GM23338 (cell line): ENCODE measurements around the gene NPDC1. TPM values are rescaled to one million over a fixed set of nuclear protein-coding genes. Genes with fewer than 3 reads are reported as not detected.

Source experiments
- ATAC-seq: fragments of 200-7000 bp; cut with Tn5 transposase; 3 replicates; pipeline ENCODE4 v1.9.1; 2020
- DNase-seq: peaks from one replicate; pipeline ENCODE4 v3.0.0-alpha.2; 2015; ENCODE audit warnings: low spot score
- H2AFZ ChIP-seq: fragments of 200-600 bp; sonication (generic); 2 replicates; pipeline ENCODE4 v1.8.0; 2016; ENCODE audit warnings: antibody characterized with exemption, mild to moderate bottlenecking, moderate library complexity
- H3F3A ChIP-seq: fragments of 200-600 bp; sonication (generic); replicated peaks from 2 replicates; pipeline ENCODE4 v1.8.0; 2017; ENCODE audit warnings: antibody characterized with exemption, mixed run types, low read depth
- H3K27ac ChIP-seq: fragments of 200-600 bp; sonication (generic); 2 replicates; pipeline ENCODE4 v1.6.1; 2016; ENCODE audit warnings: low read depth
- H3K27me3 ChIP-seq: fragments of 200-600 bp; sonication (generic); 2 replicates; pipeline ENCODE4 v1.8.0; 2016; ENCODE audit warnings: mild to moderate bottlenecking, mixed run types, moderate library complexity; ENCODE audit not compliant: insufficient read depth
- H3K36me3 ChIP-seq: fragments of 200-600 bp; sonication (generic); 2 replicates; pipeline ENCODE4 v1.8.0; 2016; ENCODE audit warnings: mild to moderate bottlenecking; ENCODE audit not compliant: insufficient read depth
- H3K4me1 ChIP-seq: fragments of 200-600 bp; sonication (generic); 2 replicates; pipeline ENCODE4 v1.8.0; 2016; ENCODE audit warnings: mild to moderate bottlenecking, moderate library complexity; ENCODE audit not compliant: insufficient read depth
- H3K4me2 ChIP-seq: fragments of 200-600 bp; sonication (generic); 2 replicates; pipeline ENCODE4 v1.7.1; 2017; ENCODE audit warnings: mixed run types
- H3K4me3 ChIP-seq: fragments of 200-600 bp; sonication (generic); 2 replicates; pipeline ENCODE4 v1.6.1; 2016; ENCODE audit warnings: mixed run types
- H3K79me2 ChIP-seq: fragments of 200-600 bp; sonication (generic); replicated peaks from 2 replicates; pipeline ENCODE4 v1.8.0; 2017; ENCODE audit warnings: mild to moderate bottlenecking; ENCODE audit not compliant: insufficient read depth
- H3K9me2 ChIP-seq: fragments of 200-600 bp; sonication (generic); 2 replicates; pipeline ENCODE4 v1.8.0; 2017; ENCODE audit not compliant: insufficient read depth
- H4K20me1 ChIP-seq: fragments of 200-600 bp; sonication (generic); replicated peaks from 2 replicates; pipeline ENCODE4 v1.8.0; 2017; ENCODE audit warnings: mild to moderate bottlenecking; ENCODE audit not compliant: insufficient read depth
- H3K27ac Mint-ChIP-seq: 2 replicates; pipeline ENCODE4 v1.8.0; 2020; ENCODE audit warnings: inconsistent platforms, mild to moderate bottlenecking, moderate library complexity, mixed read lengths
- H3K27me3 Mint-ChIP-seq: 3 replicates; pipeline ENCODE4 v1.8.0; 2022; ENCODE audit warnings: low read depth, mild to moderate bottlenecking, moderate library complexity, mixed read lengths, inconsistent platforms; ENCODE audit not compliant: insufficient read depth, poor library complexity
- H3K36me3 Mint-ChIP-seq: 3 replicates; pipeline ENCODE4 v1.8.0; 2021; ENCODE audit warnings: low read depth, mild to moderate bottlenecking, inconsistent platforms, moderate library complexity, mixed read lengths
- H3K4me1 Mint-ChIP-seq: 3 replicates; pipeline ENCODE4 v1.8.0; 2020; ENCODE audit warnings: mild to moderate bottlenecking, inconsistent platforms, mixed read lengths
- H3K4me3 Mint-ChIP-seq: 3 replicates; pipeline ENCODE4 v1.8.0; 2021; ENCODE audit warnings: moderate library complexity, mild to moderate bottlenecking, inconsistent platforms, mixed read lengths
- H3K9me3 Mint-ChIP-seq: 3 replicates; pipeline ENCODE4 v1.8.0; 2020; ENCODE audit warnings: moderate library complexity, mild to moderate bottlenecking, inconsistent platforms, mixed read lengths
- CTCF ChIP-seq, 2 experiments: fragments of 200-600 bp in 1 of 2; sonication (generic) in 1 of 2; conservative IDR thresholded peaks; 2 replicates each; pipeline versions ENCODE4 v1.5.1 to v1.6.1; 2016 to 2017; ENCODE audit warnings: antibody characterized with exemption in 2 of 2, low read depth in 2 of 2, mild to moderate bottlenecking in 2 of 2, moderate library complexity in 1 of 2
- ETS1 ChIP-seq: IDR thresholded peaks from 2 replicates; pipeline ENCODE4 v1.6.1; 2016; ENCODE audit warnings: antibody characterized with exemption
- EZH2 ChIP-seq: fragments of 200-600 bp; sonication (generic); IDR thresholded peaks from one replicate; pipeline ENCODE4 v1.8.0; 2017; ENCODE audit warnings: antibody characterized with exemption, mild to moderate bottlenecking, low read depth; ENCODE audit not compliant: unreplicated experiment
- EZH2phosphoT487 ChIP-seq: fragments of 200-600 bp; sonication (generic); IDR thresholded peaks from one replicate; pipeline ENCODE4 v1.8.1; 2018; ENCODE audit warnings: antibody characterized with exemption; ENCODE audit not compliant: unreplicated experiment
- JUNB ChIP-seq: IDR thresholded peaks from one replicate; pipeline ENCODE4 v1.6.1; 2016; ENCODE audit warnings: antibody characterized with exemption; ENCODE audit not compliant: unreplicated experiment
- NANOG ChIP-seq: IDR thresholded peaks from 2 replicates; pipeline ENCODE4 v1.6.1; 2016; ENCODE audit warnings: antibody characterized with exemption, borderline replicate concordance
- POLR2AphosphoS5 ChIP-seq: IDR thresholded peaks from 2 replicates; pipeline ENCODE4 v1.6.1; 2016; ENCODE audit warnings: antibody characterized with exemption, low read depth
- REST ChIP-seq: IDR thresholded peaks from one replicate; pipeline ENCODE4 v1.6.1; 2018; ENCODE audit warnings: antibody characterized with exemption; ENCODE audit not compliant: unreplicated experiment
- ZNF114 ChIP-seq: fragments of 250-450 bp; sonication (Bioruptor Pico); IDR thresholded peaks from 2 replicates; pipeline ENCODE4 v1.5.0; 2020; ENCODE audit warnings: mild to moderate bottlenecking, moderate library complexity
- polyA plus RNA-seq: library from polyadenylated mRNA; unstranded; fragments of >200 nt; fragmentation: Nextera tagmentation; extraction: Ambion mirVana; gene quantifications from 2 replicates; pipeline ENCODE4 v1.2.1, GENCODE V29; 2016
- total RNA-seq: library from RNA; depleted of rRNA; stranded (reverse); fragments of >200 nt; shearing (Covaris generic); gene quantifications from 2 replicates; pipeline ENCODE4 v1.2.3, GENCODE V29; 2014

NPDC1 gene
- total and polyA plus RNA-seq, 2 experiments from 2014 or later = 34.3 to 35.5 TPM

GRCh38 chr9:137077010-137077747 is 31.2 kb upstream of the NPDC1 start, which contains the start of gene UAP1L1:
TSS of gene UAP1L1 (plus strand) at chr9:137077517. CDS start at chr9:137077533, 16 bp downstream.
- Histone ChIP-seq H3K27me3 (peaks cover 40% of the 10 kb centered on the region), H3K36me3 (no peaks in the 10 kb centered on the region)
- peak within 1 kb of the TSS; percentile 70 for H3K4me3 Mint-ChIP-seq

GRCh38 chr9:137076636-137077009 is 30.6 kb upstream of the NPDC1 start:
- Mint-ChIP-seq H3K27me3 (peaks cover 46% of the 10 kb centered on the region), H3K4me3 (peak overlapping the region; percentile 57), H3K36me3 (no peaks in the 10 kb centered on the region), H3K4me1 (peaks cover 13% of the 10 kb centered on the region), H3K9me3 (no peaks in the 10 kb centered on the region), H3K27ac (no peak overlapping the region)
- H3K9me2 ChIP-seq = no peaks in the 10 kb centered on the region
- H3K27ac ChIP-seq = no peak overlapping the region
- H3K79me2 ChIP-seq = no peaks in the 10 kb centered on the region
- H3K4me2 ChIP-seq = peak overlapping the region; percentile 88
- H4K20me1 ChIP-seq = 0 out of 2 replicates have a peak, but pooled peaks cover 6% of the 10 kb centered on the region
- ATAC-seq = peak; percentile 9
- peaks cover 40% of the 10 kb centered on the region for H3K27me3 ChIP-seq
- H3K36me3 ChIP-seq = no peaks in the 10 kb centered on the region
- peaks cover 24% of the 10 kb centered on the region for H3K4me1 ChIP-seq
- peak; percentile 53 for DNase-seq
- peak overlapping the region; percentile 76; the same call in 1 of the 2 replicates for H2AFZ ChIP-seq
- peaks cover 27% of the 10 kb centered on the region for H3F3A ChIP-seq
- peak overlapping the region; percentile 64 for H3K4me3 ChIP-seq
- TF ChIP-seq NANOG = no peak
- TF ChIP-seq ZNF114 = no peak
- TF ChIP-seq ETS1 = no peak
- no peak for TF ChIP-seq POLR2AphosphoS5
- TF ChIP-seq EZH2 = no peak
- TF ChIP-seq CTCF (conservative IDR thresholded peaks at IDR 0.05; ENCODE audit: low read depth in 2 of 2) = no peak
- no peak for TF ChIP-seq JUNB
- TF ChIP-seq EZH2phosphoT487 = no peak

More at GRCh38 chr9:137077010-137077747, 31.2 kb upstream of the NPDC1 start, which contains the start of gene UAP1L1:
- Histone ChIP-seq H3K4me3 (peak within 1 kb of the TSS; percentile 64), H3K4me1 (peaks cover 24% of the 10 kb centered on the region), H3K4me2 (peak within 1 kb of the TSS; percentile 88), H3F3A (peaks cover 27% of the 10 kb centered on the region), H3K79me2 (no peaks in the 10 kb centered on the region), H4K20me1 (0 out of 2 replicates have a peak, but pooled peaks cover 6% of the 10 kb centered on the region), H3K9me2 (no peaks in the 10 kb centered on the region), H2AFZ (peak within 1 kb of the TSS; percentile 76; the same call in 1 of the 2 replicates), H3K27ac (no peak within 1 kb of the TSS)
- H3K4me1 Mint-ChIP-seq = peaks cover 13% of the 10 kb centered on the region
- no peaks in the 10 kb centered on the region for H3K36me3 Mint-ChIP-seq
- DNase-seq = peak; percentile 74
- TF ChIP-seq POLR2AphosphoS5 = peak; percentile 50; the same call in 1 of the 2 replicates
- TF ChIP-seq EZH2 = peak; percentile 32
- TF ChIP-seq EZH2phosphoT487 = no peak
- TF ChIP-seq NANOG = no peak
- no peak for TF ChIP-seq REST
- no peaks in the 10 kb centered on the region for H3K9me3 Mint-ChIP-seq
- no peak within 1 kb of the TSS for H3K27ac Mint-ChIP-seq
- peak; percentile 10 for ATAC-seq
- peaks cover 46% of the 10 kb centered on the region for H3K27me3 Mint-ChIP-seq
